Keratinocyte (primary cell): ENCODE results near the gene CNIH2. TPM values are rescaled to one million over a fixed set of nuclear protein-coding genes. Genes with fewer than 3 reads are reported as not detected.

Experiments
- DNase-seq: peaks from one replicate; pipeline ENCODE4 v3.0.0-alpha.2; 2011; ENCODE audit warnings: low read depth, missing footprints, low spot score
- FAIRE-seq: peaks from 2 replicates; lab custom pipeline; 2011; peaks lifted over from hg19 to GRCh38; lab: Jason Lieb, UNC
- H2AFZ ChIP-seq: 2 replicates; pipeline ENCODE4 v1.6.0; 2012; ENCODE audit warnings: low read length, control low read depth, inconsistent platforms; ENCODE audit not compliant: control insufficient read depth
- H3K27ac ChIP-seq: 2 replicates; pipeline ENCODE4 v1.5.1; 2011; ENCODE audit warnings: low read length; ENCODE audit not compliant: control insufficient read depth, insufficient read depth
- H3K27me3 ChIP-seq: 3 replicates; pipeline ENCODE4 v1.6.0; 2011; ENCODE audit warnings: low read length; ENCODE audit not compliant: control insufficient read depth, insufficient read depth; ENCODE audit errors: extremely low read depth
- H3K36me3 ChIP-seq, 2 experiments: 2 replicates in 1 of 2; 3 replicates in 1 of 2; pipeline ENCODE4 v1.5.1; 2011; ENCODE audit warnings: low read length in 2 of 2, mild to moderate bottlenecking in 1 of 2; ENCODE audit not compliant: control insufficient read depth in 2 of 2, insufficient read depth in 2 of 2; ENCODE audit errors: extremely low read depth in 1 of 2
- H3K4me1 ChIP-seq: 3 replicates; pipeline ENCODE4 v1.5.1; 2011; ENCODE audit warnings: low read length; ENCODE audit not compliant: control insufficient read depth, insufficient read depth; ENCODE audit errors: extremely low read depth
- H3K4me2 ChIP-seq: 3 replicates; pipeline ENCODE4 v1.6.0; 2011; ENCODE audit warnings: low read depth, low read length; ENCODE audit not compliant: control insufficient read depth, insufficient read depth; ENCODE audit errors: extremely low read depth
- H3K4me3 ChIP-seq, 3 experiments: fragments of 200-600 bp in 1 of 3; sonication (generic) in 1 of 3; 2 replicates in 2 of 3; 3 replicates in 1 of 3; pipeline ENCODE4 v1.5.1; 2011 to 2016; ENCODE audit warnings: low read length in 3 of 3, mild to moderate bottlenecking in 3 of 3, control low read depth in 2 of 3, inconsistent platforms in 1 of 3, low read depth in 1 of 3, mixed read lengths in 1 of 3, mixed run types in 1 of 3, moderate library complexity in 1 of 3; ENCODE audit not compliant: control insufficient read depth in 2 of 3, insufficient read depth in 2 of 3; ENCODE audit errors: extremely low read depth in 1 of 3
- H3K79me2 ChIP-seq: 2 replicates; pipeline ENCODE4 v1.6.0; 2012; ENCODE audit warnings: low read length; ENCODE audit not compliant: control insufficient read depth, insufficient read depth
- H3K9ac ChIP-seq: 3 replicates; pipeline ENCODE4 v1.6.0; 2011; ENCODE audit warnings: low read length; ENCODE audit not compliant: control insufficient read depth, insufficient read depth; ENCODE audit errors: extremely low read depth
- H3K9me1 ChIP-seq: 3 replicates; pipeline ENCODE4 v1.6.0; 2011; ENCODE audit warnings: low read length; ENCODE audit not compliant: control insufficient read depth, insufficient read depth; ENCODE audit errors: extremely low read depth
- H3K9me3 ChIP-seq: 2 replicates; pipeline ENCODE4 v1.5.1; 2012; ENCODE audit warnings: low read depth, low read length; ENCODE audit not compliant: control insufficient read depth
- H4K20me1 ChIP-seq: 3 replicates; pipeline ENCODE4 v1.6.0; 2011; ENCODE audit warnings: low read length; ENCODE audit not compliant: control insufficient read depth, insufficient read depth; ENCODE audit errors: extremely low read depth
- CTCF ChIP-seq, 3 experiments: IDR thresholded peaks in 1 of 3; conservative IDR thresholded peaks in 1 of 3; optimal IDR thresholded peaks in 1 of 3; 2 replicates in 2 of 3; 3 replicates in 1 of 3; pipeline versions ENCODE3 to v1.5.1; 2011; ENCODE audit warnings: low read length in 3 of 3, mild to moderate bottlenecking in 3 of 3, moderate library complexity in 2 of 3, control low read depth in 1 of 3, inconsistent platforms in 1 of 3; ENCODE audit not compliant: insufficient read depth in 2 of 3; ENCODE audit errors: extremely low read depth in 1 of 3
- EZH2 ChIP-seq: IDR thresholded peaks from one replicate; pipeline ENCODE4 v1.6.1; 2012; ENCODE audit warnings: inconsistent platforms, mild to moderate bottlenecking, low read length, moderate library complexity
- dilution Hi-C: fragments of 300-500 bp; cut with MboI; formaldehyde crosslinking; loops from one replicate; pipeline ENCODE4 v1.7.0; 2020; ENCODE audit warnings: low sequenced_read_pairs; ENCODE audit not compliant: extremely low pct_ligation_motif_present
- polyA plus RNA-seq, 5 experiments: library from polyadenylated mRNA; depleted of rRNA in 3 of 5; stranded (reverse) in 3 of 5; stranded (forward) in 1 of 5; unstranded in 1 of 5; fragments of >200 nt; gene quantifications; 1 replicate in 1 of 5; 2 replicates in 3 of 5; 3 replicates in 1 of 5; pipeline versions ENCODE4 v1.2.1 to v1.2.3, GENCODE V29; 2011 to 2012; ENCODE audit warnings: missing spikeins in 2 of 5, low read depth in 1 of 5, low replicate concordance in 1 of 5

Gene CNIH2
- polyA plus RNA-seq, 1 donor (not counting 4 experiments of a cell fraction or from before 2014, with no cell fraction given) = 0.17 TPM

- no peak for FAIRE-seq
- no peaks in the 10 kb centered on the region for H3K9me3 ChIP-seq
- H2AFZ ChIP-seq = no peak overlapping the region
- dilution Hi-C loops = no loop called here
- H3K4me3 ChIP-seq = no peak overlapping the region
- no peaks in the 10 kb centered on the region for H3K27me3 ChIP-seq
- H3K9me1 ChIP-seq = no peaks in the 10 kb centered on the region
- no peak overlapping the region for H3K27ac ChIP-seq
- H3K79me2 ChIP-seq = peaks cover 10% of the 10 kb centered on the region
- TF ChIP-seq EZH2 (no peak), CTCF (optimal IDR thresholded peaks at IDR 0.05 in 1 of 3, IDR thresholded peaks at IDR 0.05 in 1 of 3, conservative IDR thresholded peaks at IDR 0.05 in 1 of 3; ENCODE audit: extremely low read depth in 1 of 3, insufficient read depth in 2 of 3, low read length in 3 of 3) (no peak)
- no peak overlapping the region for H3K4me2 ChIP-seq
- peaks cover 4 to 13% of the 10 kb centered on the region in 2 experiments for H3K36me3 ChIP-seq
- no peak overlapping the region for H3K9ac ChIP-seq
- peaks cover 10% of the 10 kb centered on the region for H4K20me1 ChIP-seq
- DNase-seq = no peak
- H3K4me1 ChIP-seq = no peaks in the 10 kb centered on the region
Observed at GRCh38 chr11:66281776-66282467, 3.9 kb downstream of the CNIH2 start.

DNA sequence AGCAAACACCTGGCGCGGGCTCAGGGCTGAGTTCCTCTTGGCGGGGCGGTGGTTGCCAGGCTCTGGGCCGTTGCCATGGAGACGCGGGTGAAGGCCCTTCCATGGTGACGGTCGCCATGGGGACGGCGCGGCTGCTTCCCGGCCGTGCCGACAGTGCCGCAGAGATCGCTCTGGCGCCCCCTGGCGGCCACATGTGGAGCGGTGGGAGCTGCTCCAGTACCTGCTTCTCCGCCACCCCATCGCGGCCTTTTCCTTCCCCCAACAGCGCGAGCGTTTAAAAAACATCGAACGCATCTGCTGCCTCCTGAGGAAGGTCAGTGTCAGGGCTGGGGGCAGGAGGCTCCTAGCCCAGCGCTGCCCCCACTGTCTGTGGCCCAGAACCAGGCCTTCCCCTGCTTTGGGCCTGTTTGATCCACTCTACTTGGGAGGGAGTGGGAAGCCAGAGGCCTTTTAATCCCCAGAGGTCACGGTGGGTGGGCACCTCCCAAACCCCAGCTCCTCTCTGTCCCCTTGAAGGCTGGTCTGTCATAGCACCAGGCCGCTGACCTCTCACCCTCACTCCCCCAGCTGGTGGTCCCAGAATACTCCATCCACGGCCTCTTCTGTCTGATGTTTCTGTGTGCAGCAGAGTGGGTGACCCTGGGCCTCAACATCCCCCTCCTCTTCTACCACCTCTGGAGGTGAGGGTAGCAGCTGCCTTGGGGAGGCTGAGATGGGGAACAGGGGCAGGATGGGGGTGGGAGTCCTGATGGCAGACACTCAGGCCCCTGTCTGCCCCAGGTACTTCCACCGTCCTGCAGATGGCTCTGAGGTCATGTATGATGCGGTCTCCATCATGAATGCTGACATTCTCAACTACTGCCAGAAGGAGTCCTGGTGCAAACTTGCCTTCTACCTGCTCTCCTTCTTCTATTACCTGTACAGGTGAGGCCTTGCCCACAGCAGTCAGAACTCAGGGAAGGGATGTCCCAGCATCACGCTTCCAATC is 4.8 kb downstream of the CNIH2 start:
- dilution Hi-C loops = no loop called here
- TF ChIP-seq CTCF (optimal IDR thresholded peaks at IDR 0.05 in 1 of 3, IDR thresholded peaks at IDR 0.05 in 1 of 3, conservative IDR thresholded peaks at IDR 0.05 in 1 of 3; ENCODE audit: extremely low read depth in 1 of 3, insufficient read depth in 2 of 3, low read length in 3 of 3) (peak; percentile 87 to 98 (median 97)), EZH2 (no peak)
- Histone ChIP-seq H3K79me2 (peaks cover 18% of the 10 kb centered on the region), H3K9me1 (no peaks in the 10 kb centered on the region), H3K9me3 (no peaks in the 10 kb centered on the region), H4K20me1 (peaks cover 6% of the 10 kb centered on the region), H3K4me2 (no peak overlapping the region), H3K27ac (no peak overlapping the region), H3K4me3 (no peak overlapping the region), H3K27me3 (no peaks in the 10 kb centered on the region), H3K4me1 (peaks cover 3% of the 10 kb centered on the region), H3K36me3 (peaks cover 9 to 13% of the 10 kb centered on the region in 2 experiments), H3K9ac (no peak overlapping the region), H2AFZ (no peak overlapping the region)
- peak; percentile 53 for FAIRE-seq
- peak; percentile 69 for DNase-seq
